OCI-LY7 (cell line): ENCODE measurements around the gene ALG5. TPM values are rescaled to one million over a fixed set of nuclear protein-coding genes. Genes with fewer than 3 reads are reported as not detected.

ENCODE experiments used
- BruUV-seq: library from RNA; stranded (reverse); fragments of 400-500 nt; replicated peaks from 2 replicates; lab custom pipeline; 2021; lab: Mats Ljungman, UMichigan
- CTCF ChIA-PET: fragments of 300-600 bp; sonication (Branson Sonifier 250); formaldehyde crosslinking; loops from one replicate; lab custom pipeline; 2022; ENCODE audit warnings: antibody characterized with exemption; ENCODE audit not compliant: unreplicated experiment; lab: Charles Lee
- POLR2A ChIA-PET: fragments of 300-600 bp; sonication (Branson Sonifier 250); formaldehyde crosslinking; loops from one replicate; lab custom pipeline; 2022; ENCODE audit warnings: antibody characterized with exemption; lab: Charles Lee
- DNase-seq: peaks from one replicate; pipeline ENCODE4 v3.0.0-alpha.2; 2015; ENCODE audit warnings: low spot score
- H2AFZ ChIP-seq: fragments of 200-600 bp; sonication (generic), shearing (Covaris generic); 2 replicates; pipeline ENCODE4 v1.6.1; 2014; ENCODE audit warnings: mild to moderate bottlenecking, antibody characterized with exemption, low read length, moderate library complexity
- H3K27ac ChIP-seq: fragments of 200-600 bp; sonication (generic); 2 replicates; pipeline ENCODE4 v1.5.1; 2014; ENCODE audit warnings: mixed run types, low read depth, mild to moderate bottlenecking, moderate library complexity, low read length, inconsistent platforms; ENCODE audit not compliant: poor library complexity, severe bottlenecking
- H3K36me3 ChIP-seq: fragments of 200-600 bp; sonication (generic); 2 replicates; pipeline ENCODE4 v1.6.1; 2014; ENCODE audit warnings: mild to moderate bottlenecking, antibody characterized with exemption, low read length, moderate library complexity, mixed read lengths; ENCODE audit not compliant: insufficient read depth
- H3K4me1 ChIP-seq: fragments of 200-600 bp; sonication (generic); 2 replicates; pipeline ENCODE4 v1.5.1; 2014; ENCODE audit warnings: mild to moderate bottlenecking, low read length; ENCODE audit not compliant: insufficient read depth, poor library complexity, severe bottlenecking
- H3K4me2 ChIP-seq: fragments of 200-600 bp; sonication (generic); 2 replicates; pipeline ENCODE4 v1.6.1; 2014; ENCODE audit warnings: mild to moderate bottlenecking, low read length
- H3K4me3 ChIP-seq: fragments of 200-600 bp; sonication (generic); 2 replicates; pipeline ENCODE4 v1.5.1; 2014; ENCODE audit warnings: mild to moderate bottlenecking, low read depth, low read length; ENCODE audit not compliant: poor library complexity, severe bottlenecking
- H3K79me2 ChIP-seq: fragments of 200-600 bp; sonication (generic); 2 replicates; pipeline ENCODE4 v1.6.1; 2016; ENCODE audit warnings: low read depth, mild to moderate bottlenecking, low read length, moderate library complexity, mixed read lengths; ENCODE audit not compliant: insufficient read depth
- H3K9me2 ChIP-seq: fragments of 200-600 bp; sonication (generic); 2 replicates; pipeline ENCODE4 v1.6.1; 2016; ENCODE audit warnings: mild to moderate bottlenecking, low read length, mixed read lengths; ENCODE audit not compliant: insufficient read depth
- H3K9me3 ChIP-seq: fragments of 200-600 bp; sonication (generic); 2 replicates; pipeline ENCODE4 v1.6.1; 2014; ENCODE audit warnings: mild to moderate bottlenecking, mixed run types, low read length, mixed read lengths
- H4K20me1 ChIP-seq: fragments of 200-600 bp; sonication (generic); 2 replicates; pipeline ENCODE4 v1.6.1; 2014; ENCODE audit warnings: mild to moderate bottlenecking, antibody characterized with exemption, low read length, moderate library complexity, mixed read lengths; ENCODE audit not compliant: insufficient read depth
- CTCF ChIP-seq: fragments of 200-600 bp; sonication (generic); conservative IDR thresholded peaks from 2 replicates; pipeline ENCODE4 v1.5.1; 2014; ENCODE audit warnings: mild to moderate bottlenecking, antibody characterized with exemption, low read length, moderate library complexity, mixed read lengths
- EZH2phosphoT487 ChIP-seq: fragments of 200-600 bp; sonication (generic); IDR thresholded peaks from 2 replicates; pipeline ENCODE4 v1.6.1; 2018; ENCODE audit warnings: low read depth, borderline replicate concordance, mild to moderate bottlenecking, mixed run types, antibody characterized with exemption, low read length, moderate library complexity, mixed read lengths
- intact Hi-C: fragments of 100-400 bp; cut with micrococcal nuclease; formaldehyde crosslinking; loops from one replicate; pipeline ENCODE4 v1.10.0; 2022; ENCODE audit not compliant: unreplicated experiment
- total RNA-seq, 2 experiments: library from RNA; depleted of rRNA in 1 of 2; stranded (reverse); fragments of >200 nt in 1 of 2; shearing (Covaris generic) in 1 of 2; gene quantifications; 2 replicates each; pipeline ENCODE4 v1.2.3, GENCODE V29; 2014 to 2022

The ALG5 gene
- total RNA-seq, 2 experiments from 2014 or later: 23.8 to 31.6 TPM

GRCh38 chr13:36912369-36912768 is 86.8 kb downstream of the ALG5 start:
- peak overlapping the region; percentile 2; the same call in 1 of the 2 replicates for H2AFZ ChIP-seq
- no peak for DNase-seq
- ChIA-PET POLR2A (interaction anchor here (0.7 to 0.9 kb wide), 2 partner anchors 88 to 319 kb away, joined by 3 read pairs; no protein-coding TSS in a partner anchor), CTCF (no interaction called here)
- H3K79me2 ChIP-seq: peaks cover 84% of the 10 kb centered on the region
- peaks cover 1% of the 10 kb centered on the region; the same call in 1 of the 2 replicates for H3K36me3 ChIP-seq
- H3K4me3 ChIP-seq: peak overlapping the region; percentile 35
- TF ChIP-seq CTCF: no peak
- TF ChIP-seq EZH2phosphoT487: no peak
- peak overlapping the region; percentile 40 for H3K27ac ChIP-seq
- no peaks in the 10 kb centered on the region for H3K9me2 ChIP-seq
- peaks cover 84% of the 10 kb centered on the region for H3K4me1 ChIP-seq
- peak overlapping the region; percentile 64 for H3K4me2 ChIP-seq
- H3K9me3 ChIP-seq: no peaks in the 10 kb centered on the region
- intact Hi-C loops: no loop called here
- no TSS peak for BruUV-seq
- no peaks in the 10 kb centered on the region for H4K20me1 ChIP-seq

- Histone ChIP-seq H3K36me3 (peaks cover 7% of the 10 kb centered on the region; the same call in 1 of the 2 replicates), H3K27ac (peak overlapping the region; percentile 23), H3K4me2 (no peak overlapping the region), H3K9me3 (no peaks in the 10 kb centered on the region), H3K4me1 (peaks cover 82% of the 10 kb centered on the region), H2AFZ (no peak overlapping the region), H3K4me3 (no peak overlapping the region), H4K20me1 (no peaks in the 10 kb centered on the region), H3K9me2 (no peaks in the 10 kb centered on the region), H3K79me2 (peaks cover 73% of the 10 kb centered on the region)
- no peak for TF ChIP-seq EZH2phosphoT487
- no peak for TF ChIP-seq CTCF
- intact Hi-C loops: no loop called here
- BruUV-seq: no TSS peak
- CTCF ChIA-PET: no interaction called here
- POLR2A ChIA-PET: interaction anchor here (0.6 to 1.0 kb wide), 2 partner anchors 13 to 121 kb away, joined by 3 to 5 read pairs; no protein-coding TSS in a partner anchor
- no peak for DNase-seq
These were observed 88.6 kb downstream of the ALG5 start for GRCh38 chr13:36910545-36910944.

GRCh38 chr13:36907821-36908220 is 91.3 kb downstream of the ALG5 start:
- H3K4me3 ChIP-seq: peak overlapping the region; percentile 13
- peak overlapping the region; percentile 47 for H3K4me2 ChIP-seq
- peaks cover 50% of the 10 kb centered on the region for H3K79me2 ChIP-seq
- H3K27ac ChIP-seq: peak overlapping the region; percentile 61
- no peak for DNase-seq
- peaks cover 7% of the 10 kb centered on the region; the same call in 1 of the 2 replicates for H3K36me3 ChIP-seq
- CTCF ChIA-PET: no interaction called here
- intact Hi-C loops: no loop called here
- TF ChIP-seq EZH2phosphoT487 (no peak), CTCF (no peak)
- peak overlapping the region; percentile 32 for H2AFZ ChIP-seq
- no peaks in the 10 kb centered on the region for H3K9me3 ChIP-seq
- H3K4me1 ChIP-seq: peaks cover 55% of the 10 kb centered on the region
- H4K20me1 ChIP-seq: no peaks in the 10 kb centered on the region
- POLR2A ChIA-PET: interaction anchor here (1.1 kb wide), 1 partner anchor 85 kb away, joined by 3 read pairs; no protein-coding TSS in a partner anchor
- H3K9me2 ChIP-seq: no peaks in the 10 kb centered on the region
- BruUV-seq: no TSS peak
